Kidney (tissue), 14 donors: Measurements from ENCODE around the gene KCNIP3. TPM values are rescaled to one million over a fixed set of nuclear protein-coding genes. Genes with fewer than 3 reads are reported as not detected.

ENCODE experiments used
- DNase-seq, 5 donors: peaks; one replicate each; pipeline ENCODE4 v3.0.0-alpha.2; 2013 to 2020
- FAIRE-seq: peaks from 2 replicates; lab custom pipeline; 2012; peaks lifted over from hg19 to GRCh38; lab: Jason Lieb, UNC
- H3K27ac ChIP-seq, 2 donors: one replicate each; pipeline ENCODE4 v1.7.0; 2013; ENCODE audit warnings: low read depth in 2 of 2, low read length in 2 of 2, inconsistent platforms in 1 of 2
- H3K27me3 ChIP-seq: one replicate; pipeline ENCODE4 v1.7.1; 2013; ENCODE audit warnings: low read length, inconsistent platforms; ENCODE audit not compliant: control insufficient read depth, insufficient read depth
- H3K36me3 ChIP-seq, 3 donors: one replicate each; pipeline versions ENCODE4 v1.7.0 to v1.7.1; 2013; ENCODE audit warnings: low read length in 3 of 3, control low read depth in 1 of 3, inconsistent platforms in 1 of 3; ENCODE audit not compliant: insufficient read depth in 3 of 3, control insufficient read depth in 2 of 3
- H3K4me1 ChIP-seq, 3 donors: one replicate each; pipeline versions ENCODE4 v1.7.0 to v1.7.1; 2013; ENCODE audit warnings: low read length in 3 of 3, inconsistent platforms in 1 of 3, low read depth in 1 of 3; ENCODE audit not compliant: control insufficient read depth in 2 of 3, insufficient read depth in 2 of 3
- H3K4me3 ChIP-seq, 3 donors: one replicate each; pipeline versions ENCODE4 v1.7.0 to v1.8.1; 2013; ENCODE audit warnings: low read length in 3 of 3, control low read depth in 1 of 3, inconsistent platforms in 1 of 3
- H3K9ac ChIP-seq, 3 donors: one replicate each; pipeline versions ENCODE4 v1.7.0 to v1.7.1; 2013; ENCODE audit warnings: low read length in 3 of 3, control low read depth in 1 of 3, inconsistent platforms in 1 of 3
- H3K9me3 ChIP-seq, 3 donors: one replicate each; pipeline versions ENCODE4 v1.7.0 to v1.7.1; 2013; ENCODE audit warnings: low read length in 3 of 3, control low read depth in 1 of 3, inconsistent platforms in 1 of 3; ENCODE audit not compliant: control insufficient read depth in 2 of 3, insufficient read depth in 1 of 3
- CTCF ChIP-seq: IDR thresholded peaks from 3 replicates; pipeline ENCODE4 v1.5.1; 2012; ENCODE audit warnings: mild to moderate bottlenecking, moderate library complexity, borderline replicate concordance; ENCODE audit not compliant: insufficient read depth; ENCODE audit errors: extremely low read depth
- intact Hi-C: fragments of 100-400 bp; cut with DNase I; formaldehyde crosslinking; loops from one replicate; pipeline ENCODE4 v1.11.1; 2022
- polyA plus RNA-seq: library from polyadenylated mRNA; stranded (reverse); fragments of 350-450 nt; fragmentation: Illumina TruSeq; extraction: RNeasy Lipid Tissue Mini Kit (QIAGEN cat#74804); gene quantifications from one replicate; pipeline ENCODE4 v1.2.3, GENCODE V29; 2014; ENCODE audit warnings: low read depth, low replicate concordance; ENCODE audit not compliant: insufficient read depth
- total RNA-seq: library from RNA; stranded (reverse); fragmentation: NEBNext Ultra II Directional; extraction: Animal tissue kit (Norgen Biotek cat#: 25700); gene quantifications from one replicate; pipeline ENCODE4 v1.2.1, GENCODE V29; 2021
- donor health status: control.
- donor health status: control.
- donor health status: control.
- donor health status: control.
- donor health status: control.
- donor health status: DM: yes; HTN: yes; CAD: no.
- donor health status: Normal renal cell carcinoma (clear cell type).

The KCNIP3 gene
- total and polyA plus RNA-seq, 2 donors from 2014 or later = 14.8 to 27.6 TPM

GRCh38 chr2:95284886-95285541 lies 12.1 kb upstream of the KCNIP3 start:
- H3K4me1 ChIP-seq = no peaks in the 10 kb centered on the region
- DNase-seq = no peak
- H3K9ac ChIP-seq = no peak overlapping the region
- no peak for FAIRE-seq
- TF ChIP-seq CTCF = no peak
- intact Hi-C loops = no loop called here
- H3K27me3 ChIP-seq = no peaks in the 10 kb centered on the region
- no peak overlapping the region for H3K27ac ChIP-seq
- no peaks in the 10 kb centered on the region for H3K9me3 ChIP-seq
- no peak overlapping the region for H3K4me3 ChIP-seq
- peaks cover 0 to 3% (median 0%) of the 10 kb centered on the region in 3 donors for H3K36me3 ChIP-seq

GRCh38 chr2:95285542-95285932 lies 11.6 kb upstream of the KCNIP3 start:
- no peak overlapping the region for H3K27ac ChIP-seq
- intact Hi-C loops = no loop called here
- no peaks in the 10 kb centered on the region for H3K9me3 ChIP-seq
- H3K4me1 ChIP-seq = no peaks in the 10 kb centered on the region
- no peak for TF ChIP-seq CTCF
- H3K9ac ChIP-seq = no peak overlapping the region
- no peak for FAIRE-seq
- DNase-seq = no peak
- H3K27me3 ChIP-seq = no peaks in the 10 kb centered on the region
- H3K36me3 ChIP-seq = no peaks in the 10 kb centered on the region
- no peak overlapping the region for H3K4me3 ChIP-seq

- peaks cover 0 to 3% (median 0%) of the 10 kb centered on the region in 3 donors for H3K9me3 ChIP-seq
- no peak overlapping the region for H3K4me3 ChIP-seq
- no peak for DNase-seq
- H3K27ac ChIP-seq = no peak overlapping the region
- intact Hi-C loops = no loop called here
- no peaks in the 10 kb centered on the region for H3K36me3 ChIP-seq
- H3K9ac ChIP-seq = no peak overlapping the region
- TF ChIP-seq CTCF = no peak
- FAIRE-seq = no peak
- peaks cover 0 to under 1% (median 0%) of the 10 kb centered on the region in 3 donors for H3K4me1 ChIP-seq
- no peaks in the 10 kb centered on the region for H3K27me3 ChIP-seq
These were observed 9.8 kb upstream of the KCNIP3 start for GRCh38 chr2:95287336-95287735.

GRCh38 chr2:95287806-95288205 lies 9.3 kb upstream of the KCNIP3 start:
- H3K9me3 ChIP-seq = peaks cover 0 to 3% (median 0%) of the 10 kb centered on the region in 3 donors
- H3K9ac ChIP-seq = no peak overlapping the region
- FAIRE-seq (no peak), DNase-seq (no peak)
- H3K36me3 ChIP-seq = no peaks in the 10 kb centered on the region
- TF ChIP-seq CTCF = no peak
- no peak overlapping the region for H3K27ac ChIP-seq
- H3K4me3 ChIP-seq = no peak overlapping the region
- peaks cover 0 to 2% (median 0%) of the 10 kb centered on the region in 3 donors for H3K4me1 ChIP-seq
- no peaks in the 10 kb centered on the region for H3K27me3 ChIP-seq
- intact Hi-C loops = no loop called here
